K562 (cell line): Measurements from ENCODE around the gene PIK3C2A. TPM values are rescaled to one million over a fixed set of nuclear protein-coding genes. Genes with fewer than 3 reads are reported as not detected.

ENCODE experiments used
- ATAC-seq: fragments of 200-7000 bp; cut with Tn5 transposase; 3 replicates; pipeline ENCODE4 v1.9.1; 2020; ENCODE audit warnings: moderate library complexity
- BruUV-seq: library from RNA; stranded (reverse); fragments of 400-500 nt; replicated peaks from 2 replicates; lab custom pipeline; 2021; lab: Mats Ljungman, UMichigan
- CTCF ChIA-PET: fragments of 300-600 bp; formaldehyde crosslinking; extraction: SDS; loops from one replicate; lab custom pipeline; 2021; ENCODE audit warnings: low intra/inter-chr PET ratio; lab: Yijun Ruan, JAX
- POLR2A ChIA-PET: fragments of 300-600, 350-650 bp; sonication (Branson Sonifier 250); formaldehyde crosslinking; extraction: SDS; loops from one replicate; lab custom pipeline; 2021; ENCODE audit warnings: antibody characterized with exemption, inconsistent platforms; lab: Yijun Ruan, JAX
- DNase-seq, 4 experiments: peaks; one replicate each; pipeline versions ENCODE4 v3.0.0 to v3.0.0-alpha.2; 2011 to 2018; ENCODE audit warnings: low spot score in 3 of 4, mixed read lengths in 3 of 4; ENCODE audit errors: extremely low read depth in 1 of 4
- FAIRE-seq: peaks from 2 replicates; lab custom pipeline; 2011; peaks lifted over from hg19 to GRCh38; lab: Jason Lieb, UNC
- H2AFZ ChIP-seq: 2 replicates; pipeline ENCODE4 v1.6.0; 2011; ENCODE audit warnings: low read depth, low read length, control low read depth, inconsistent platforms
- H3K27ac ChIP-seq: fragments of 200-600 bp; 3 replicates; pipeline ENCODE4 v1.8.0; 2011; ENCODE audit warnings: low read depth, mild to moderate bottlenecking, control low read depth, inconsistent platforms, low read length, moderate library complexity, mixed read lengths; ENCODE audit errors: extremely low read depth
- H3K27me3 ChIP-seq, 2 experiments: fragments of 300-600 bp in 1 of 2; 2 replicates in 1 of 2; 3 replicates in 1 of 2; pipeline versions ENCODE4 v1.6.0 to v1.8.0; 2011; ENCODE audit warnings: inconsistent platforms in 2 of 2, low read length in 2 of 2, mild to moderate bottlenecking in 1 of 2, mixed read lengths in 1 of 2, moderate library complexity in 1 of 2; ENCODE audit not compliant: control insufficient read depth in 2 of 2, insufficient read depth in 2 of 2
- H3K36me3 ChIP-seq: fragments of 300-600 bp; 3 replicates; pipeline ENCODE4 v1.8.0; 2011; ENCODE audit warnings: mild to moderate bottlenecking, low read length, inconsistent platforms; ENCODE audit not compliant: control insufficient read depth, insufficient read depth
- H3K4me1 ChIP-seq, 2 experiments: fragments of 200-600 bp in 1 of 2; replicated peaks in 1 of 2; 2 replicates in 1 of 2; 3 replicates in 1 of 2; pipeline versions ENCODE4 v1.5.1 to v1.8.0; 2011; ENCODE audit warnings: inconsistent platforms in 2 of 2, low read length in 2 of 2, mild to moderate bottlenecking in 1 of 2, mixed read lengths in 1 of 2, moderate library complexity in 1 of 2; ENCODE audit not compliant: control insufficient read depth in 2 of 2, insufficient read depth in 2 of 2
- H3K4me2 ChIP-seq: 2 replicates; pipeline ENCODE4 v1.6.1; 2011; ENCODE audit warnings: low read length, control low read depth, inconsistent platforms, mixed read lengths; ENCODE audit not compliant: insufficient read depth
- H3K4me3 ChIP-seq: fragments of 200-600 bp; sonication (generic), shearing (Covaris generic); 2 replicates; pipeline ENCODE4 v1.5.1; 2016; ENCODE audit warnings: control low read depth, inconsistent platforms
- H3K79me2 ChIP-seq: fragments of 200-600 bp; 3 replicates; pipeline ENCODE4 v1.8.0; 2011; ENCODE audit warnings: low read length, inconsistent platforms; ENCODE audit not compliant: control insufficient read depth, insufficient read depth
- H3K9ac ChIP-seq, 2 experiments: 2 replicates each; pipeline versions ENCODE4 v1.6.0 to v1.6.1; 2011; ENCODE audit warnings: low read depth in 2 of 2, low read length in 2 of 2, control low read depth in 1 of 2, inconsistent platforms in 1 of 2, mild to moderate bottlenecking in 1 of 2, mixed read lengths in 1 of 2; ENCODE audit not compliant: insufficient read depth in 1 of 2
- H3K9me1 ChIP-seq: one replicate; pipeline ENCODE4 v1.6.0; 2011; ENCODE audit warnings: inconsistent platforms, mild to moderate bottlenecking, low read length, moderate library complexity; ENCODE audit not compliant: control insufficient read depth, insufficient read depth
- H3K9me3 ChIP-seq: replicated peaks from 2 replicates; pipeline ENCODE4 v1.5.1; 2011; ENCODE audit warnings: low read depth, low read length, inconsistent platforms; ENCODE audit not compliant: control insufficient read depth, insufficient read depth
- H4K20me1 ChIP-seq: replicated peaks from 2 replicates; pipeline ENCODE4 v1.6.1; 2011; ENCODE audit warnings: low read length, inconsistent platforms, mixed read lengths; ENCODE audit not compliant: control insufficient read depth, insufficient read depth
- MAFF ChIP-seq: IDR thresholded peaks from 2 replicates; pipeline ENCODE4 v1.6.1; 2012; ENCODE audit warnings: low read length, improper control_type of control experiment
- RUNX1 ChIP-seq: sonication (generic); IDR thresholded peaks from 2 replicates; pipeline ENCODE4 v1.6.1; 2016; ENCODE audit warnings: antibody characterized with exemption, low read depth
- SLC30A9 ChIP-seq: fragments of 250-450 bp; sonication (Bioruptor Pico); IDR thresholded peaks from 2 replicates; pipeline ENCODE4 v1.8.0; 2022; ENCODE audit warnings: mild to moderate bottlenecking, moderate library complexity
- ZNF316 ChIP-seq: fragments of 450-650 bp; IDR thresholded peaks from 2 replicates; pipeline ENCODE4 v1.6.1; 2016
- WGBS: fragments of 100-300 bp; shearing (Covaris generic); methylation state at CpG from one replicate; pipeline ENCODE4 v1.1.6; 2016; ENCODE audit warnings: low coverage, mixed read lengths; ENCODE audit not compliant: insufficient coverage; ENCODE audit errors: missing lambda C conversion rate; 5-methylcytosine and 5-hydroxymethylcytosine counted together
- in situ Hi-C: fragments of 300-500 bp; cut with MboI; formaldehyde crosslinking; loops from 4 replicates; pipeline ENCODE4 v1.15.0; 2018; ENCODE audit warnings: inconsistent platforms, mixed read lengths
- intact Hi-C: fragments of 100-400 bp; cut with micrococcal nuclease; formaldehyde crosslinking; loops from 2 replicates; pipeline ENCODE4 v1.14.2; 2022
- polyA plus RNA-seq, 8 experiments: library from polyadenylated mRNA; depleted of rRNA in 4 of 8; stranded (reverse) in 5 of 8; unstranded in 3 of 8; fragments of >200 nt; fragmentation: Nextera tagmentation in 2 of 8; fragmentation: Illumina TruSeq in 1 of 8; extraction: Ambion mirVana in 2 of 8; extraction: Trizol in 1 of 8; gene quantifications; 2 replicates each; pipeline versions ENCODE4 v1.2.1 to v1.2.3, GENCODE V29; 2011 to 2014; ENCODE audit warnings: inconsistent platforms in 1 of 8, missing spikeins in 1 of 8
- total RNA-seq, 7 experiments: library from RNA; depleted of rRNA in 6 of 7; stranded (reverse); fragments of >200 nt in 6 of 7; fragmentation: Illumina TruSeq in 2 of 7; extraction: Trizol in 2 of 7; gene quantifications; 2 replicates each; pipeline versions ENCODE4 v1.2.1 to v1.2.3, GENCODE V29; 2011 to 2021; ENCODE audit warnings: low replicate concordance in 1 of 7
- TF ChIP-seq, protein P1 (sequence below): sonication (generic); formaldehyde crosslinking; IDR thresholded peaks from 2 replicates; pipeline ENCODE4 v1.8.0; 2022; ENCODE audit warnings: mild to moderate bottlenecking, missing genetic modification reagents, borderline replicate concordance

PIK3C2A gene
- total and polyA plus RNA-seq, 9 of the 15 experiments (the other 6 are each of a cell fraction or from before 2014, with no cell fraction given): 3.1 to 25.2 (median 15.6) TPM

- Histone ChIP-seq H4K20me1 (peaks cover 20% of the 10 kb centered on the region), H3K9me1 (no peaks in the 10 kb centered on the region), H3K4me1 (peaks cover 10 to 19% of the 10 kb centered on the region in 2 experiments), H2AFZ (no peak overlapping the region), H3K9me3 (no peaks in the 10 kb centered on the region), H3K9ac (no peak overlapping the region), H3K4me2 (no peak overlapping the region), H3K4me3 (no peak overlapping the region), H3K27me3 (no peaks in the 10 kb centered on the region), H3K79me2 (peaks cover 18% of the 10 kb centered on the region; the same call in 1 of the 3 replicates), H3K27ac (no peak overlapping the region)
- intact Hi-C loops (no loop called here), in situ Hi-C loops (no loop called here)
- 48% methylated on average over 2 of the region's 2 CpGs for WGBS
- POLR2A ChIA-PET: interaction anchor here (1.0 kb wide), 1 partner anchor 21 kb away, joined by 3 read pairs; no protein-coding TSS in a partner anchor
- DNase-seq (no peak), FAIRE-seq (no peak)
- CTCF ChIA-PET: no interaction called here
- TF ChIP-seq ZNF316: peak; percentile 45
- TF ChIP-seq, protein P1, sequence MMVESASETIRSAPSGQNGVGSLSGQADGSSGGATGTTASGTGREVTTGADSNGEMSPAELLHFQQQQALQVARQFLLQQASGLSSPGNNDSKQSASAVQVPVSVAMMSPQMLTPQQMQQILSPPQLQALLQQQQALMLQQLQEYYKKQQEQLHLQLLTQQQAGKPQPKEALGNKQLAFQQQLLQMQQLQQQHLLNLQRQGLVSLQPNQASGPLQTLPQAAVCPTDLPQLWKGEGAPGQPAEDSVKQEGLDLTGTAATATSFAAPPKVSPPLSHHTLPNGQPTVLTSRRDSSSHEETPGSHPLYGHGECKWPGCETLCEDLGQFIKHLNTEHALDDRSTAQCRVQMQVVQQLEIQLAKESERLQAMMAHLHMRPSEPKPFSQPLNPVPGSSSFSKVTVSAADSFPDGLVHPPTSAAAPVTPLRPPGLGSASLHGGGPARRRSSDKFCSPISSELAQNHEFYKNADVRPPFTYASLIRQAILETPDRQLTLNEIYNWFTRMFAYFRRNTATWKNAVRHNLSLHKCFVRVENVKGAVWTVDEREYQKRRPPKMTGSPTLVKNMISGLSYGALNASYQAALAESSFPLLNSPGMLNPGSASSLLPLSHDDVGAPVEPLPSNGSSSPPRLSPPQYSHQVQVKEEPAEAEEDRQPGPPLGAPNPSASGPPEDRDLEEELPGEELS: no peak
- no peak for TF ChIP-seq SLC30A9 (CRISPR knock-in tag)
- no peak for TF ChIP-seq RUNX1
- TF ChIP-seq MAFF: peak; percentile 18; the same call in 1 of the 2 replicates
- TF ChIP-seq, all 486 proteins: peak for 2
- no peaks in the 10 kb centered on the region; the same call in 1 of the 3 replicates for H3K36me3 ChIP-seq
- no TSS peak for BruUV-seq
- no peak for ATAC-seq
Observed at GRCh38 chr11:17184882-17185587, 22.8 kb downstream of the PIK3C2A start.
